Measurements from ENCODE around the gene IGF2R. TPM values are rescaled to one million over a fixed set of nuclear protein-coding genes. Genes with fewer than 3 reads are reported as not detected.
A peak's percentile ranks its signal among the peaks of the same experiment; 100 is the strongest.

The IGF2R gene
- total RNA-seq, 1 donor from 2014 or later, result 239 TPM

GRCh38 chr6:159977255-159977903, 8.5 kb downstream of the IGF2R start:
- DNase-seq, result peak; percentile 94

GRCh38 chr6:159977904-159978268, 9.0 kb downstream of the IGF2R start:
- no peak for DNase-seq

- DNase-seq, result no peak
These were observed 9.6 kb downstream of the IGF2R start for GRCh38 chr6:159978291-159979135.

- peak; percentile 86 for DNase-seq
These were observed 10.4 kb downstream of the IGF2R start for GRCh38 chr6:159979136-159979874.

GRCh38 chr6:159980474-159980873, 11.6 kb downstream of the IGF2R start:
- DNase-seq, result no peak

GRCh38 chr6:159981071-159981402, 12.2 kb downstream of the IGF2R start:
- DNase-seq, result no peak

GRCh38 chr6:159981403-159982245, 12.7 kb downstream of the IGF2R start:
- peak; percentile 25 for DNase-seq

- DNase-seq, result no peak
These were observed 14.0 kb downstream of the IGF2R start for GRCh38 chr6:159982731-159983506.

GRCh38 chr6:159983641-159984080, 14.8 kb downstream of the IGF2R start:
- no peak for DNase-seq

GRCh38 chr6:159984268-159984786, 15.4 kb downstream of the IGF2R start:
- no peak for DNase-seq

GRCh38 chr6:159985296-159985945, 16.5 kb downstream of the IGF2R start:
- DNase-seq, result no peak

GRCh38 chr6:159988983-159989454, 20.1 kb downstream of the IGF2R start:
- no peak for DNase-seq

- DNase-seq, result no peak
These were observed 20.9 kb downstream of the IGF2R start for GRCh38 chr6:159989492-159990480.

GRCh38 chr6:159992366-159992765, 23.5 kb downstream of the IGF2R start:
- DNase-seq, result no peak

- DNase-seq, result no peak
These were observed 26.5 kb downstream of the IGF2R start for GRCh38 chr6:159995405-159995804.

- no peak for DNase-seq
These were observed 27.3 kb downstream of the IGF2R start for GRCh38 chr6:159996087-159996622.

GRCh38 chr6:159996626-159997497, 28.0 kb downstream of the IGF2R start:
- no peak for DNase-seq
